Measurements from ENCODE around the gene SF1.
A peak's percentile ranks its signal among the peaks of the same experiment; 100 is the strongest.
"Not testable (repeated sequence)": the region's sequence is repeated elsewhere in the genome, so short reads cannot be mapped to it uniquely, and the experiment has no call there.

SF1 gene, protein sequence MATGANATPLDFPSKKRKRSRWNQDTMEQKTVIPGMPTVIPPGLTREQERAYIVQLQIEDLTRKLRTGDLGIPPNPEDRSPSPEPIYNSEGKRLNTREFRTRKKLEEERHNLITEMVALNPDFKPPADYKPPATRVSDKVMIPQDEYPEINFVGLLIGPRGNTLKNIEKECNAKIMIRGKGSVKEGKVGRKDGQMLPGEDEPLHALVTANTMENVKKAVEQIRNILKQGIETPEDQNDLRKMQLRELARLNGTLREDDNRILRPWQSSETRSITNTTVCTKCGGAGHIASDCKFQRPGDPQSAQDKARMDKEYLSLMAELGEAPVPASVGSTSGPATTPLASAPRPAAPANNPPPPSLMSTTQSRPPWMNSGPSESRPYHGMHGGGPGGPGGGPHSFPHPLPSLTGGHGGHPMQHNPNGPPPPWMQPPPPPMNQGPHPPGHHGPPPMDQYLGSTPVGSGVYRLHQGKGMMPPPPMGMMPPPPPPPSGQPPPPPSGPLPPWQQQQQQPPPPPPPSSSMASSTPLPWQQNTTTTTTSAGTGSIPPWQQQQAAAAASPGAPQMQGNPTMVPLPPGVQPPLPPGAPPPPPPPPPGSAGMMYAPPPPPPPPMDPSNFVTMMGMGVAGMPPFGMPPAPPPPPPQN

DNA sequence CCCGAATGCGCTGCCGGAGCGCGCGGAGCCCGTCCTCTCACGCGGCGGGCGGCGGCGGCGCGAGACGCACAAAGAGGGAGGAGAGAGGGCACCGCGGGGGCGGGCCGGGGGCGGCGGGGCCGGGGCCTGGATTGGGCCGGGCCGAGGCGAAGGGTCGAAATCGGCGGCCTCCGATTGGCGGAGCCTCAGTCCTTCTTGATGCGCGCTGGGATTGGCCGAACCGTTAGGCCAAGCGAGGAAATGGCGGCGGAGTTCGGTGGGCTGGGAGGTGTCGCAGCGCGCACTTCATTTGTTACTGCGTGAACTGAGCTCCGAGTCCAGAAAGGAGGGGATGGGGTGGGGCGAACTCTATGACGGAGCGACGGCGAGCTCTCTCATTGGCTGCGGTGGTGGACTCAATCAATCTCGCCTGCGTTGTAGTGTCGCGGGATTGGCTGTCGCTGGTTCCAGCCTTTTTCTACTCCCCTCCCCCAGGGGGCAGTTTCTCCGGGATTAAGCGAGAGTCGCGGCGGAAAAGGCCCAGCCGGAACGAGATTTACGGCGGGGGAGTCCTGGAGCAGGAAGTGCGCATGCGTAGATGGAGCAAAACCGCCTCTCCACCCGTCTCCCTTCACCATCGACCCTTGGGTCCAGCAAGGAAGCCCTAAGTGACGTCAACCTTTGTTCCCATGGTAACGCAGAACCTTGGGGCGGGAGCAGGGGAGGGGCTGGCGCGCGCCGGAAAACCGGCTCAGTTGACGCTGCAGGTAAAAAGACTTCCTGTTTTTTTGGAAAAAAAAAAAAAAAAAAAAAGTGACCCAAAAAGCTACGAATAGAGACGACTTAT lies at the start of gene SF1:
Gene SF1, minus strand, starts transcription at position 70 of the 826 bp plus-strand sequence. CDS start 150 bp downstream, outside the sequence.
- DNase-seq = peak; percentile 100

DNA sequence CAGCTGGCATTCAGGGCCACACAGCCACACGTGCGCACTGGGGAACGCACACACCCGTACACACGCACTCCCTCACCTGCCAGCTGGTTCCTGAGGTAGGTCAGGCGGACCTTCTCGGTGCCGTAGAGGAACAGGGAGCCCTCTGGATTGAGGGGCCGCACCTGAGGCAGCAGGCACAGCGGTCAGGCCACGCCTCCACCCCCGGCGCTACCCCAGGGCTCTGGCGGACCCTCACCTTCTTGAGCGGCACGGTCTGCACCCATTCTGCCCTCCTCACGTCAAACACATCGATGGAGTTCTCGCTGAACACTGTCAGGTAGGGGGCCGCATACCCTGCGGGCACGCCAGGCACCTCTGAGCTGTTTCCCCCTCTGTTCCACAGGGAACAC lies 49.1 kb upstream of the SF1 start:
- no peak for DNase-seq

DNA sequence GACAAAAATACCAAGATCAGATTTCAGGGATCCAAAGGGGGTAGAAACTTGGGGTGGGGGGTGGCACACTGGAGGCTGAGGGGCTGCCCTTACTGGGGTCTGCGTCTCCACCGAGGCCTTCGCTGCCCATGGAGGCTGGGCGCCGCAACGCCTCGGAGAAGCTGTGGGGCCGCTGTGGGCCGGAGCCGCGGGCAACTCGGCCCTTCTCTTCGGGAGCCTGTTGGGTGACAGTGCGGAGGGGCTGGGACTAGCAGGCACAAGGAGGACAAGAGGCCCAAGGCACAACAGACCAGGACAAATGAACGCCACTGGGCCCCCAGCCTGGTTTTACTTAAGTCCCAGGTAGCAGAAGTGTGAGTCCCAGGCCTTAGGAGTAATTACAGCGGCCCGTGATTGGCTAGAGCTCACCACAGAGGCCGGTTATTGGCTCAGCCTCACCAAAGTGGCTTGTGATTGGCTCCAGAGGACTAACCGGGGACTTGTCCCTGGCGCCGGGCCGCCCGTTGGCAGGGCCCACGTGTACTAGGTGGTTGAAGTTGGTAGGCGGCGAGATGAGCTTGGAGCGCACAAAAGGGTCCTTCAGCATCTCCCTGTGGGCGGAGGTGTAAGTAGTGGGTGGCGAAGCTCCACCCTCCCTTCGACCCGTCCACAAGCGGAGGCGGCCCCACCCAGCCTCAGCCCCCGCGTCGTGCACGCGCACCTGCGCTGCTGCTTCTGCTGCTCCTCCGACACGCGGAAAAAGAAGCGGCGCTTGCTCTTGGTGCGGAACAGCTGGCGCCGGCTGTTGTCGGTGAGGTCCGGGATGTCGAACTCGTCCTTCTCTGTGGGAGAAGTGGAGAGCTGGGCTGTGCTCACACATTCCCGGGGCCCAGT lies 48.5 kb upstream of the SF1 start:
- no peak for DNase-seq

DNA sequence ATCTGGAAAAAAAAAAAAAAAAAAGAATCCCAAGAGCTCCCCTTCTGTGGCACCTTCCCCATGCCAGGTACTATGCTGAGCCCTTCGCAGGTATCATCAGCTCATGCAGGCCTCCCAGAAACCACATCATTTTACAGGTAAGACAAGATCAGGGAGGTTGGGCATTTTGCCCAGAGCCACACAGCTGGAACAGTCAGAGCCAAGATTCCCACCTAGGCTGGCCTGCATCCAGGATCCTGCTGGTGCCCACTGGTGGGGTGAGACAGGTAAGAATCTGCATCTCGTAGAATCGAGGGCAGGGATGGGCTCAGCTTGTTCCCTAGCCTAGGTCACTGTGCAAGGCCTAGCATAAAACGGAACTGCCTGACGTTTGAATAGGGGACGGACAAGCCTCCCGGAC lies 47.7 kb upstream of the SF1 start:
- DNase-seq = no peak

DNA sequence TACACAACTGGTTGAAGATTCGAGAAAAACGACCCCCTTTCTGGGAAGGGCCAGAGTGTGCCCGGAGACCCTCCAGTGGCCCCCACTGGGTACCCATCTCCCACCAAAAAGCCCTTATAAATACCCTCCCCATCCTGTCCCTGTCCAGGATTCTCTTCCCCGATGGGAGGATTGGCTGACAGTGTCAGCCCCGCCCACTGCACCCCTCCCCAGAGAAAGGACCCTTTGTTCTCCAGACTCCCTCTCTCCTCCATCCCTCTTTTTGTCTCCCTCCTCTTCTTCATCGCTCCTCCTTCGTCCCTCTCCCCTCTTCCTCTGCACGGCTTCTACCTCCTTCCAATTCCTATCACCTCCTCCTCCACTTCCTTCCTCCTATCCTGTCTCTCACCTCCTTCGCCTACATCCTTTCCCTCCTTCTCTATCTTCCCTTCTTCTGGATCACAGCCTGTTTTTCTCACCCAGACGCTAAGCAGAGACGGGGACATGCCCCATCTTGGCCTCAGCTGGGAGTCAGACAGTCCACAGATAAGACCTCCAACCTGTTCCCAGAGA lies 45.3 kb upstream of the SF1 start:
- no peak for DNase-seq

DNA sequence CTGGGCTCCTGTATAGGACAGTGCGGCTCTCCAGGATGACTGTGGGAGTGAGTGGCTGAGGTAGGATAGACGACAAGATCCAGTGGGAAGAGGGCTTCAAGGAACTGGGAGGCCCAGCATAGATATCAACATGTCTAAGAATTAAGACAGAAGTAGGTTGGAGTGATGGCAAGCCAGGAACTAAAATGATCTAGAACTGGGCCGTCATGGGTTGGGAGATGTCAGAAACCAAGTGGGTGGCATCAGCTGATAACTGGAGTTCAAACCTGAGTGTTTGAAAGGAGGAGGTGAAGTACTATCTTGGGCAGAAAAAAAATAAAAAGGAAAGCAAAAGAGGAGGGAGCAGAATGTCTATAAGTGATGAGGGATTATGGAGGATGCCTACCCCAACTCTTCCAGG lies 39.1 kb upstream of the SF1 start:
- no peak for DNase-seq

DNA sequence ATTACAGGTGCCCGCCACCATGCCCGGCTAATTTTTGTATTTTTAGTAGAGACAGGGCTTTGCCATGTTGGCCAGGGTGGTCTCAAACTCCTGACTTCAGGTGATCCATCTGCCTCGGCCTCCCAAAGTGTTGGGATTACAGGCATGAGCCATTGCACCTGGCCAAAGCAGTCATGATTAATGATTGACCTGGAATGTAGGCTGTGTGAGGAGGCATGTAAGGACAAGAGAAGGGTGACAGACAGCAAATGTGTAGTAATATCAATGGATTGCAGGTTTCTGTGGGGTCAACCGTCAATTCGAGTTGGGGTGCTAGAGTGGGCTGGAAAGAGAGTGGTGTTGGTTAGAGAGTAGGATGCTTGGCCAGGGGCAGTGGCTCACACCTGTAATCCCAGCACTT lies 37.1 kb upstream of the SF1 start:
- not testable (repeated sequence) for DNase-seq

DNA sequence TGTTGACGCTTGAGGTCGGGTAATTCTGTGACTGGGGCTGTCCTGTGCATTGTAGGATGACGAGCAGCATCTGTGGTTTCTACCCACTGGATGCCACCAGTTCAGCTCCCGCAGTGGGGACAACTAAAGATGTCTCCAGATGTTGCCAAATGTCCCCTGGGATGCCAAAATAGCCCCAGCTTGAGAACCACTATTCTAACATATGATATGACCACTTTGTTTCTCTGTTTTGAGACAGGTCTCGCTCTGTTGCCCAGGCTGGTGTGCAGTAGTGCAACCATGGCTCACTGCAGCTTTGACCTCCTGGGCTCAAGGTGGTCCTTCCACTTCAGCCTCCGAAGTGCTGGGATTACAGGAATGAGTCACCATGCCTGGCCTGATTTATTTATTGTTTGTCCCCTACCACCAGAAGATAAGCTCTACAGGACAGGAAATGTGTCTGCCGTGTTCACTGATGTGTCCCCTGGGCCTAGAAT lies 36.4 kb upstream of the SF1 start:
- no peak for DNase-seq

DNA sequence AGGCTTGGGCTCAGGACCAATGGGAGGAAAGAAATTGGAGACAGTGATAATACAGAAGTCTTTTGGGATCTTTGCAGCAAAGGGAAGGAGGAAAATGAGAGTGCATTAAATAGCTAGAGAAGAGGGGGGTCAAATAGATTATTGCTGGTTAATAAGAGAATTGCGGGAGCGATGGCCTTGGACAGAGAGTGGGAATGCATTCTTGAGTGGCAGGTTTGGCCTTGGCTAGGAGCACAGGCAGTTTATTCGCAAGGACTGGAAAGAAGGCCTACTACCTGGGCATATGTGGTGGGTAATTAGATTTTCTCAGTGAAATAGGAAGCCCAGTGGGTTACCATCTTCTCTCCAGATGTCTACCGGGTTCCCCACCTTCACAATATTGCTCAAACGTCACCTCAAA lies 35.5 kb upstream of the SF1 start:
- DNase-seq = no peak

DNA sequence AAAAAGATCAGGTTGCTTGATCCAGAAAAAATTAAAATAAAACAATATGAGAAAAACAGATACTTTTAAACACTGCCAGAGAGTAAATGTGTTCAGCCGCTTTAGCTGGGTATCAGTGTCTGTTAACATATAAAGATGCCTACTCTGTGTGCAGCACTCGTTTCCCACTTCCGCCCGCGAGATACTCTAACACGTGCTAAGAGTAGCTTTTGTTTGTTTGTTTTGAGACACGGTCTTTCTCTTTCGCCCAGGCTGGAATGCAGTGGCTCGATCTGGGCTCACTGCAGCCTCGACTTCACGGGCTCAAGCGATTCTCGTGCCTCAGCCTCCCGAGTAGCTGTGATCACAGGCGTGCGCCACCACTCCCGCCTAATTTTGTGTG lies 32.5 kb upstream of the SF1 start:
- peak; percentile 83 for DNase-seq

DNA sequence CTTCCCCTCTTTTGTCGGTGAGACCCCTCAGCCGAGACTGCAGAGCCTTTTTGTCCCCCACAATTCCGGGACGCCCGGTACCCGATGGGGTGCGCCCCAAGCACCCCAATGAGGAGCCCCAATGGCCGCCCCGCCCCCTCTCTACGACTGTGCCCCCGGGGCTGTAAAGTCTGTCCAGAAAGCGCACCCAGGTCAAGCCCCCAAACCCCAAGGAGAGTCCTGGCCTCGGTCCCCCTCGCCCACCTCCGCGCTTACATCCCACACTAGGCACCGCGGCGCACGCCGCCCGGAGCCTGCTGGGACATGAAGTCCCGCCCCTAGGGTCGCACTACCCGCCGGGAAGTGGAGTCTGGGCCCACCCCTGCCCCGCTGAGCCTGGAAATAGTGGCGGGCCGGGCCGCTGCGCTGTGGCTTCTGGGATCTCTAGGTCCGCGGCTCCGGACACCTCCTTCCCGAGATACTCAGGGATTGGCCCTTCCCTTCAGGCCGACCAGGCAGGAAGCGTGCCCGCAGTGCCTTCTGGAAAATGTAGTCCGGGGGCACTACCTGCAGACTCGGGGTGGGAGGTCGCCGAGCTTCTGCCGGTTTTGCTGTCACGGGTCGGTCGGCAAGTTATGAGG lies 32.0 kb upstream of the SF1 start, which contains the start of gene MEN1:
Gene MEN1, minus strand, starts transcription at position 281 of the 620 bp plus-strand sequence. CDS start 442 bp downstream, outside the sequence.
- peak; percentile 99 for DNase-seq

DNA sequence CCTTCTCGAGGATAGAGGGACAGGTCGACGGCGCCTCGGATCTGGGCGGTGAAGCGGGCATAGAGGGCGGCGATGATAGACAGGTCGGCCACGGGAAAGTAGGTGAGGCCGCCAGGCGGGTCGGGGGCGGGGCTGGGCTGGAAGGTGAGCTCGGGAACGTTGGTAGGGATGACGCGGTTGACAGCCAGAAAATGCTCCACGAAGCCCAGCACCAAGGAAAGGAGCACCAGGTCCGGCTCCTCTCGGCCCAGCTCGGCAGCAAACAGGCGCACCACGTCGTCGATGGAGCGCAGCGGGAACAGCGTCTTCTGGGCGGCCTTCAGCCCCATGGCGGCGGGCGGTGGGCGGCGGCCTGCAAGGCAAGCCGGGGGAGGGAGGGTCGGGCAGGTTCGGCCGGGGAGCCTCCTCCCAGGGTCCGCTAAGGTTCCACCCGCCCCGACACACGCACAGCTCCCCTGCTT lies 31.5 kb upstream of the SF1 start:
- DNase-seq = peak; percentile 63

DNA sequence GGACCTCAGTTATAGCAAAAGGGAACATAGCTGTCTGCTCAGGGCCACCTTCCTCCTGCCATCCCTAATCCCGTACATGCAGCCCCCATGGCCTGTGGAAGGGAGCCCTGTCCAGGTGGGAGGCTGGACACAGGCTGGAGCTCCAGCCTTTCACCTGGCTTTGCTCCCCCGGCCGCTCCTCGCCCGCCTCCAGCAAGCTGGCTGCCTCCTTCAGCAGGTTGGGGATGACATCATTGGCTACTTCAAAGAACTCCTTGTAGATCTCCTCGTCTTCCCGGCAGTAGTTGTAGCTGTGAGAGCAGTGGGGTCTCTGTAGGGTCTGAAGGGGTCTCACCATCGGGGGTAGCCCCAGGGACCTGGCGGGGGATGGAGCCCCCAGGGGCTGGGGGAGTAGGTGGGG lies 27.1 kb upstream of the SF1 start:
- DNase-seq = no peak

DNA sequence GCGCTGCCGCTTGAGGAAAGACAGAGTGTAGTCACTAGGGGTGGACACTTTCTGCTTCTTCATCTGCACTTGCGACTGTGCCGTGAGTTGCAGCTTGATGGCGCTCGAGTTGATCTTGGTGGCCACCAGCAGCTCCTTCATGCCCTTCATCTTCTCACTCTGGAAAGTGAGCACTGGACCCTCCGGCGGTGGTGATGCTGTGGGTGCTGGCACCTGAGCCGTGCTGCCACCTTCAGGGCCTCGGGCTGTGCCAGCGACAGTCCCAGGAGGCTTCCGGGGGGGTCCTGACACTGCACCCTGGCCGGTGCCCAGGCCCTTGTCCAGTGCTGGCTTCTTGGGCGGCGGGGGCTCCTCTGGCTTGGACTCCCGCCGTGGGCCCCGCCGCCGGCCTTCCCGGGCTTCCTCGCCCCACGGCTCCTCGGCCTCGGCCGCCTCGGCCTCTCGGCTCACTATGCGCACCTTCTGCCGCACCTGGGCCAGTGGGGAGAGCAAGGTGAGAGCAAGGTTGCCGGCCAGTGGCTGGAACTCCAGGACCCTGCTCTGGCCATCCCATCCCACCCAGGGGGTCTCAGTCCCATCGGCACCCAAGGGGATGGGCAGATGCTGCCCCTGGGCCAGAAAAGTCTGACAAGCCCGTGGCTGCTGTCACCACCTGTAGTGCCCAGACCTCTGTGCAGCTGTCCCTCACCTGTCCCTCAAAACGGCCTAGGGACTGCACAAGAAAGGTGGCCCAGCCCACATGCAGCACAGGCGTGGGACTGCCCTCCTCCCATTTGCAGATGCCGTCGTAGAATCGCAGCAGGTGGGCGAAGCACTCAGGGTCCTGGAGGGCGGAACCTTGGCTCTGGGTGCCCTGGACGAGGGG lies 26.2 kb upstream of the SF1 start:
- no peak for DNase-seq

DNA sequence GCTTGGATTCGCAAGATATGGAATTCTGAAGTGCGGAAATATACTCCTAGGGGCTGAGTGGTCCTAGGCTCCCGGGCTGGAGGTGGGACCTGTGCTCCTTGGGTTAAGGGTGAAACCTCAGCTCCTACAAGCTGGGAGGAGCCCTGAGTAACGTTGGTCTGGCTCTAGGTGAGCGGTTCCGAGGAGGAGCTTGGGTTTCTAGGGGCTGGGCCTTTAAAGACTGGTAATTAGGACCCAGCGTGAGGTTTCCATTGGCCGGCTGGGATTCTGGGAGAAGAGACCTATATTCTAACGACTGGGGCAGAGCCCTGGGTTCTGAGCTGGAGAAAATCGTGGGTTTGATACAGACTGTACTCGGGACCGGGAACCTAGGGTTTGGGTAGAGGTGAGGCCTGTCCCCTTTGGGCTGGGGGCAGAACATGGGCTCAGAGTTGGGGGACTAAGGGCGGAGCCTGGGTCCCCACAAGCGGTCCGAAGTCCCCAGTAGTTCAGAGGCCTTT lies 25.6 kb upstream of the SF1 start:
- no peak for DNase-seq

DNA sequence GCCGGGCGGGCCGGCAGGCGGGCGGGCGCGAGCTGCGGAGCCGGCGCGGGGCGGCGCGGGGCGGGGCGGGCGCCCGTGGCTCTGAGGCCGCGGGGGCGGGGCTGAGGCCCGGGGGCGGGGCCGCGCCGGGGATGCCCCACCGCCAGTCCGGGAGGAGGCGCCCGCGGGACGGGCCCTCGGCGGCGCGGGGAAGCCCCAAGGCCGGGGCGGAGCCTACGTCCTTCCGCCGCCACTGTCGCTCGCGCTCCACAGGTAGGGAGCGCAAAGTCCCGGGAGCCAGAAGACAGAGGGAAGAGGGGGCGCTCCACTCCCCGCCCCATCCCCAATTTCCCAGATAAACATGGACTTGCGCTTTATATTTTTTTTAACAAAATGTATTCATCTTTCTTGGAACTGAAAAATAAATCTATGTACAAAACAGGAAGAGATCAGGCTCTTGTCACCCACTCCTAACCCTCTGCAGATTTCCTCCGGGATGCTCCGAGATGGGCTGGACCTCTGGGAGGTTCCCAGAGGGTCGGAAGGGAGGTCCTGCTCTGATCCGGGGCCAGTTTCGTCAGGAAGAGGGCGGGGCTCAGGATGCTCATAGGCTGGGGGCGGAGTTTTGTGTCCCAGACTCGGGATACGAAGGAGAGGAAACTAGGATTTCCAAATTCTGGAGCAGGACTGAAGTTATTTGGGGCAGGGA lies 25.0 kb upstream of the SF1 start, which contains the start of gene MAP4K2:
Gene MAP4K2, minus strand, starts transcription at position 57 of the 688 bp plus-strand sequence. CDS start 65 bp downstream, outside the sequence.
- peak; percentile 94 for DNase-seq

DNA sequence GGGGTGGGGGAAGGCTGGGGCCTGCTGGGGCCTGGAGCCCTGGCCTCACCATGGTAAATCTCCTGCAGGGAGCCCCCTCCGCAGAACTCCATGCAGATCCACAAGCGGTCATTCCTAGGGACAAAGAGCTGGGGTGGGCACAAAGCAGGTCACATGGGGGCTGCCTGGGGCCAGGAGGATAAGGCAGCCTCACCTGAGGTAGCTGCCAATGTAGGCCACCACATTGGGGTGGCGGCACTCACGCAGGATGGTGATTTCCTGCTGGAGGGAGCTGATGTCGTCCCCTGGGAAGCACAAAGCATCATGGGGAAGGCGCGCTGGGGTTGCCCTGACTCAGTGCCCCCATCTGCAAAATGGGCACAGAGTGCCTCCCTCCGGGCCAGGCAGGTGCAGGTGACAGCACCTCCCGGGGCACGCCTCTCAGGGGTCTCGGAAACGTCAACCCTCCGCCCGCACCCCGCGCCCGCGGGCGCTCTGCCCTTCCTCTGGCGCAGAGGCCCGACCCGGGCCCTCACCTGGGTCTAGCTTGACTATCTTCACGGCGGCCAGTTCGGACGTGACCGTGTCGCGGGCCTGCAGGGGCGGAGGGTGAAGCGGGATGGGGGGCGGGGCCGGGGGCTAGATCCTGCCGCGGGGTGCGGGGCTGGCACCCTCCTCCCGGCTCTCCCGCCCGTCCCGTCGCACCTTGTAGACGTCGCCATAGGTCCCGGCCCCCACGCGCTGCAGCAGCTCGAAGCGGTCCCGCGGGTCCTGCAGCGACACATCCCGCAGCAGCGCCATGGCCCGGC lies 24.2 kb upstream of the SF1 start:
- peak; percentile 52 for DNase-seq

DNA sequence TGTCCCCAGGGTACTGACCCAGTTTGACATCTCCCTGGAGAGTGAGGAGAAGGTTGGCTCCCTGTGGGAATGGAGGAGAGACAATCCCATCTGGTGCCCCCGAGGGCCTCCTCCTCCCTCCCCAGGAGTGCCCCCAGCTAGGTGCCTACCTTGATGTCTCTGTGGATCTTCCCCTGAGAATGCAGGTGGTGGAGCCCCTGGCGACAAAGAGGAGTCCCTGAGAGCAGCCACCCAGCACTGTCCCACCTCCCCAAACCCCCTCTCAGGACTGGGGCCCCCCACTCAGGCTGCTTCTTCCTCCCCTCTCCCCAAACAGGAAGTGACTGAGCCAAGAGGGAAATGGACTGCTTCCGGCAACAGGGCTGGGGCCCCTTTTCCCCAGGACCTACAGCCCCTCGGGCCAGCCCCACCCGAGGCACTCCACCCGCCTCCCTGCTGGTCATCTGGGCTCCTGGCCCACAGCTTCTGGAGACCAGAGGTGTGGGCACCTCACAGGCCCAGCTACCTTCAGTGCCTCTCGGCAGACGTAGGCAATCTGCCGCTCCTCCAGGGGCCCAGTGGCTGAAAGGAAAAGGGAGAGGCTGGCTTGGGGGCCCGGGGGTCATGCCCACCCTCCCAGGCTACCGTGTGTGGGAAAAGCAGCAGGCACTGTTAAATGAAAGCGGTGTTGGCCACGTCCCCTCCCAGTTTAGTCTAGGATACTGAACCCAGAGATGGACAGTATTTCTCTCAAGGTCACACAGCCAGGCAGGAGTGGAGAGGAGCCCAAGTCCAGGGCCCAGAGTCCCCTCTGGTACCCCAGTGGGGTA lies 23.4 kb upstream of the SF1 start:
- no peak for DNase-seq

Measured in NCI-H69 (cell line).